Thyroid gland (tissue), 4 donors: ENCODE results near the gene FBXL17.

Source experiments
- CTCF ChIP-seq, 6 experiments: fragments of 200-600 bp in 3 of 6; fragments of 450-650 bp in 3 of 6; sonication (generic) in 3 of 6; IDR thresholded peaks; one replicate each; pipeline ENCODE4 v1.5.1; 2016 to 2019; ENCODE audit warnings: antibody characterized with exemption in 6 of 6, mild to moderate bottlenecking in 2 of 6, inconsistent platforms in 1 of 6, moderate library complexity in 1 of 6
- POLR2A ChIP-seq, 2 donors: fragments of 450-650 bp; IDR thresholded peaks; one replicate each; pipeline ENCODE4 v1.6.1; 2017; ENCODE audit warnings: antibody characterized with exemption in 2 of 2, mild to moderate bottlenecking in 2 of 2, moderate library complexity in 1 of 2

- TF ChIP-seq CTCF (IDR thresholded peaks at IDR 0.05) (no peak), POLR2A (IDR thresholded peaks at IDR 0.05) (no peak)
These were observed 245.4 kb downstream of the FBXL17 start for GRCh38 chr5:108136493-108136892.
